GM12875 (cell line): ENCODE data around the gene SLIT3.

Experiments
- H3K4me3 ChIP-seq: one replicate; pipeline ENCODE4 v1.5.1; 2011; ENCODE audit warnings: low read depth, low read length, control low read depth
- CTCF ChIP-seq: IDR thresholded peaks from 2 replicates; pipeline ENCODE4 v1.5.1; 2011; ENCODE audit warnings: low read depth, mild to moderate bottlenecking, control low read depth, inconsistent platforms, low read length, moderate library complexity, borderline replicate concordance; ENCODE audit not compliant: insufficient read depth

Gene SLIT3

GRCh38 chr5:168875832-168876231 is 425.1 kb downstream of the SLIT3 start:
- TF ChIP-seq CTCF = no peak
- no peak overlapping the region for H3K4me3 ChIP-seq

GRCh38 chr5:168874713-168875380 is 426.1 kb downstream of the SLIT3 start:
- no peak for TF ChIP-seq CTCF
- H3K4me3 ChIP-seq = no peak overlapping the region

GRCh38 chr5:168872246-168872645 is 428.7 kb downstream of the SLIT3 start:
- no peak overlapping the region for H3K4me3 ChIP-seq
- no peak for TF ChIP-seq CTCF

- no peak for TF ChIP-seq CTCF
- no peak overlapping the region for H3K4me3 ChIP-seq
These were observed 430.0 kb downstream of the SLIT3 start for GRCh38 chr5:168870910-168871309.

GRCh38 chr5:168869615-168870227 is 431.2 kb downstream of the SLIT3 start:
- no peak for TF ChIP-seq CTCF
- H3K4me3 ChIP-seq = no peak overlapping the region

GRCh38 chr5:168867241-168867640 is 433.7 kb downstream of the SLIT3 start:
- no peak for TF ChIP-seq CTCF
- no peak overlapping the region for H3K4me3 ChIP-seq

- no peak overlapping the region for H3K4me3 ChIP-seq
- no peak for TF ChIP-seq CTCF
These were observed 435.0 kb downstream of the SLIT3 start for GRCh38 chr5:168865968-168866367.
